ENCODE results near the gene GOLGA2.

GOLGA2 gene

DNA sequence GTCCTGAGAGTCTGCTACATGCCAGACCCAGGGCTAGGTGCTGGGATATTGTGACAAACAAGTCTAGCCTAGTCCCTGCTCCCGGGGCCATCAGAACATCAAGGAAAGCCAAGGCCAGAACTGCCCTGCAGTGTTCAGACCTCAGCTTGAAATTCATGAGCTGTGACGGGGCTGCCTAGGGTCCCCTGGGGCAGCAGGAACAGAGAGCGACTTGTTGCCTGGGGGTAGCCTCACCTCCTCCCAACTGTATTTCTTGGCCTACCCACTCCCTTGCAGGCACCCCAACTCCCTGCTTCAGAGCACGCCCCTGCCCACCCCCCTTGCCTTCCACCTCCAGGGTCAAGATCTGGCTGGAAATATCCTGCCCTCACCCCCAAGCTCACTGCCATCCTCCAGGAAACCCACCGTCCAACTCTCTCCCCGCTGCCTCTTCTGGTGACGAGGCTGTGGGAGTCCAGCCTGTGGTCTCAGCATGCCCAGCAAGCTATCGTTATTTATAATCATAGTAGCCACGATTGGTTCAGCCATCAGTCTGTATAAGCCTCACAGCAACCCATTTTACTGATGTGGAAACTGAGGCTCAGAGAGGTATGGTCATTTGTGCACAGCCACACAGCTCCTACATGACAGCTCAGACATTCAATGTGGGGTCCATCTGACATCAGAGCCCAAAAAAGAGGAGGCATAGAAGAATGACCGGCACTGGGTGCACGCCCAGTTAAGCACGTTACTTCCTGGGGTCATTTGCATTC, 61.9 kb downstream of the GOLGA2 start:
- DNase-seq (ENCODE audit: low read depth): no peak

- no peak for DNase-seq (ENCODE audit: low read depth)
Observed at GRCh38 chr9:128211981-128212281, 63.9 kb downstream of the GOLGA2 start.

DNA sequence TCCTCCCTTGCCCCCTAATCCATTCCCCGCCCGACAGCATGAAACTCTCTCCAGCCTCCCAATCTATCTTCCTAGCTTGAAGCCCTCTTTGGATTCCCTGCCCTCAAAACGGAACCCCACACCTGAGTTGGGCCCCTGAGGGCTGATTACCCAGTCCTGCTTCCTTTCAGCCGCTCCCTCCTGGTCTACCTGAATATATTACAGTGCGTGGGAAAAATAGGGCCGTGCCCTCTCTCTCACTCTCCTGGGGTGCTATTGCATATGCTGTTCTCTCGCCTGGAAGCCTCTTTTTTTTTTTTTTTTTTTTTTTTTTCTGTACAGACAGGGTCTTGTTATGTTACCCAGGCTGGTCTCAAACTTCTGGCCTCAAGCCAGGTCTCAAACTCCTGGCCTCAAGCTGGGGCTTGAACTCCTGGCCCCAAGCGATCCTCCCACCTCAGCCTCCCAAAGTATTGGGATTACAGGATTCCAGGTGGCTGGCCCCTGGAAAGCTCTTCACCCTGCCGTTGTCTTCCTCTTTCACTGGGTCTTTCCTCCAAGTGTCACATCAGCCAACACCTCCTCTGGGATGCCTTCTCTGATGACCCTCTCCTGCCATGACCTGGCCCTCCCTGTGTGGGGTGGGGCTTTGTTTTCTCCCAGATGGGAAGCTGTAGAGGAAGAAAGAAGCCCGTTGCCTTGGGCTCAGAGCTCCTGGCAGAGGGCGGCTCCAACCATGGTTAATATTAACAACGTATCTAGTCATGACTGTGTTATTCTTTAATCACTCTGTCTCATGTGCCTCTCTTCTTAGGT, 64.4 kb downstream of the GOLGA2 start:
- no peak for DNase-seq (ENCODE audit: low read depth)

GRCh38 chr9:128208946-128209669, 66.7 kb downstream of the GOLGA2 start:
- DNase-seq (ENCODE audit: low read depth): no peak

- DNase-seq (ENCODE audit: low read depth): no peak
Observed at GRCh38 chr9:128208386-128208785, 67.4 kb downstream of the GOLGA2 start.

DNA sequence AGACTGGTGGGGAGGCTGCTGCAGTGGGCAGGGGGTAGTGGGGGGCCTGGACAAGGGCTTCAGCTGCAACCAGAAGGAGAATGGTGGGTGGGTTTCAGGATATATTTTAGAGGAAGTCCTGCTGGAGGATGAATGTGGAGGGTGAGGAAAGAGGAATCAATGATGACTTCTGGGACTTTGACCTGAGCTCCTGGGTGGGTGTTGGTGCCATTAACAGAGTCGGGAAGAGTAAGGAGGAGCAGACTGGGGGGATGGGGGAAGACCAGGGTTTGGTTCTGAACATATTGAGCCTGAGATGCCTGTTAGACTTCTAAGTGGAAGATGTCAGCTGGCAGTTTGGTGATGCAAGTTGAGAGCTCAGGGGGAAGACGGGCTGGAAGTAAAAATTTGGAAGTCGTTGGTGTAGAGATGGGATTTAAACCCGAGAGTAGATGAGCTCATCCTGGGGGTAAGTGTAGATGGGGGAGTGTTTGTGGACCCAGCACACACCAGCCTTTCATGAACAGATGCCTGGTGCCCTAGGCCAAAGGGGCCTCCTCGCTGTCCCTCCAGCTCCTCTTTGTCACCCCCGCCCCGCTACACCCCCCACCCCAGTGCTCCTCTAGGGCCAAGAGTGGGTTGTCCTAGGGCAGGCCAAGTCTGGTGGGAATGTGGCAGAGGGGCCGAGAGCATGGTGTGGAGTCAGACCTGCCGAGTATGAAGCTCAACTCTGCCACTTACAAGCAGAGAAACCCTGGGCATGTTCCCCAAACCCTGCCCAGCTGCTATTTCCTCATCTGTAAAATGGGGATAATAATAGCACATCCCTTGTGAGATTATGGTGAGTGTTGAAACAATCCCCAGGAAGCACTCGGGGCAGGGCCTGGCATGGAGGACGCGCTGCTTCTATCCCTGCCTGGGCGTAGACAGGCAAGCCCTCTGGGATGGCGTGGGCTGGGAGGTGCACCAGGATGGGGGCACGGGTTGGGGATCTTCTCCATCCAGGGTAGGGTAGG, 68.6 kb downstream of the GOLGA2 start:
- no peak for DNase-seq (ENCODE audit: low read depth)

- no peak for DNase-seq (ENCODE audit: low read depth)
Observed at GRCh38 chr9:128206484-128206883, 69.3 kb downstream of the GOLGA2 start.

Measured in non-pigmented ciliary epithelial cell (primary cell).